ENCODE measurements around the gene FLOT2. TPM values are rescaled to one million over a fixed set of nuclear protein-coding genes. Genes with fewer than 3 reads are reported as not detected.

FLOT2 gene
- total RNA-seq, 4 donors from 2014 or later: 31.3 to 117 (median 37.4) TPM

GRCh38 chr17:28888832-28889231, 8.7 kb downstream of the FLOT2 start:
- no peak for DNase-seq
- Histone ChIP-seq H3K9me3 (no peaks in the 10 kb centered on the region), H3K4me1 (no peaks in the 10 kb centered on the region), H3K4me3 (no peak overlapping the region), H3K36me3 (no peaks in the 10 kb centered on the region), H3K27me3 (no peaks in the 10 kb centered on the region), H3K27ac (no peak overlapping the region)
- intact Hi-C loops (cut with DNase I; ENCODE audit: low total_unique reads): no loop called here
- TF ChIP-seq POLR2A (IDR thresholded peaks at IDR 0.05) (no peak), CTCF (IDR thresholded peaks at IDR 0.05) (no peak)

GRCh38 chr17:28887871-28888471, 9.6 kb downstream of the FLOT2 start:
- Histone ChIP-seq H3K4me3 (no peak overlapping the region), H3K4me1 (no peaks in the 10 kb centered on the region), H3K27ac (no peak overlapping the region), H3K27me3 (no peaks in the 10 kb centered on the region), H3K36me3 (no peaks in the 10 kb centered on the region), H3K9me3 (no peaks in the 10 kb centered on the region)
- TF ChIP-seq CTCF (IDR thresholded peaks at IDR 0.05): no peak
- TF ChIP-seq POLR2A (IDR thresholded peaks at IDR 0.05): no peak
- DNase-seq: no peak
- intact Hi-C loops (cut with DNase I; ENCODE audit: low total_unique reads): no loop called here

GRCh38 chr17:28885951-28886350, 11.6 kb downstream of the FLOT2 start:
- no peak for DNase-seq
- intact Hi-C loops (cut with DNase I; ENCODE audit: low total_unique reads): no loop called here
- no peaks in the 10 kb centered on the region for H3K36me3 ChIP-seq
- no peaks in the 10 kb centered on the region for H3K4me1 ChIP-seq
- TF ChIP-seq POLR2A (IDR thresholded peaks at IDR 0.05) (no peak), CTCF (IDR thresholded peaks at IDR 0.05) (no peak)
- no peaks in the 10 kb centered on the region for H3K9me3 ChIP-seq
- no peak overlapping the region for H3K4me3 ChIP-seq
- no peak overlapping the region for H3K27ac ChIP-seq
- no peaks in the 10 kb centered on the region for H3K27me3 ChIP-seq

DNA sequence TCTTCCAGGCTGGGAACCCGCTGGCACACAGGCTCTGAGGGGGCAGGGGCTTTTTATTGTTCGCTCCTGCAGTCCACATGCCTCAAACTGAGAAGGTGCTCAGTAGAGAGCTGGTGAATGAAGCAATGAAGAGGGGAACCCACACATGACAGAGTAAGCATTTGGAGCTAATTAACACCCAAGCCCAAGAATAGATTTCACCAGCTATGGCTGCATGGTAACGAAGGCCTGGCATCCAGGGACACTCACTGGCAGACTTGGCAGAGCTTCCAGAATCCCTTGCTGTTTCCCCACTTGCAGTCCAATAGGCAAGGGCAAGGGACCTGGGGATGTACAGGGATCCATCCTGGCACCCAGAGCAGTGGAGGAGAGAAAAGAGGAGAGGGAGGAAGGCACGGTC, 12.2 kb downstream of the FLOT2 start:
- H3K9me3 ChIP-seq: no peaks in the 10 kb centered on the region
- DNase-seq: no peak
- no peak for TF ChIP-seq CTCF (IDR thresholded peaks at IDR 0.05)
- no peak for TF ChIP-seq POLR2A (IDR thresholded peaks at IDR 0.05)
- H3K27ac ChIP-seq: no peak overlapping the region
- no peaks in the 10 kb centered on the region for H3K4me1 ChIP-seq
- no peak overlapping the region for H3K4me3 ChIP-seq
- H3K27me3 ChIP-seq: no peaks in the 10 kb centered on the region
- intact Hi-C loops (cut with DNase I; ENCODE audit: low total_unique reads): no loop called here
- no peaks in the 10 kb centered on the region for H3K36me3 ChIP-seq

GRCh38 chr17:28883967-28884702, 13.4 kb downstream of the FLOT2 start:
- H3K4me1 ChIP-seq: no peaks in the 10 kb centered on the region
- H3K4me3 ChIP-seq: no peak overlapping the region
- no peak for DNase-seq

More at GRCh38 chr17:28883967-28884702, 13.4 kb downstream of the FLOT2 start:
- H3K27me3 ChIP-seq: no peaks in the 10 kb centered on the region
- intact Hi-C loops (cut with DNase I; ENCODE audit: low total_unique reads): no loop called here
- no peaks in the 10 kb centered on the region for H3K9me3 ChIP-seq
- no peaks in the 10 kb centered on the region for H3K36me3 ChIP-seq
- no peak overlapping the region for H3K27ac ChIP-seq
- TF ChIP-seq POLR2A (IDR thresholded peaks at IDR 0.05): no peak
- TF ChIP-seq CTCF (IDR thresholded peaks at IDR 0.05): no peak

All from uterus (tissue), 4 donors.